ENCODE measurements around the gene AKT2.

DNA sequence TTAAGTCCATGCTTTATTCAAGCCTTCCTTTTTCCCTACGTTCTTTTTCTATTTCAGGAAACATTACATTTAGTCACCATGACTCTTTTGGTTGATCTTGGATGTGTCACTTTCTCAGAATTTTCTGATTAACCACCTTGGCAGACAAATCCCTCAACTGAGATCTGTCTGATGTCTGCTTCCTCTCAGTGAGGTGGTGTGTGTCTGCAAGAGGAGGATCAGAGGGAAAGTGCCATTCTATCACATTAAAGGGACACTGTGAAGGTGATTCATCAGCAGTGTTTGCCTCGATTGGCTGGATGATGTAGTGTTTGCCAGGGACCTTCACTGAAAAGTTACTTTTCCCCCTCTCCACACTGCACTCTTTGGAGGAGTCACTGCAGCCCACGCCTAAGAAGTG, 55.7 kb downstream of the AKT2 start:
- TF ChIP-seq, protein P1, sequence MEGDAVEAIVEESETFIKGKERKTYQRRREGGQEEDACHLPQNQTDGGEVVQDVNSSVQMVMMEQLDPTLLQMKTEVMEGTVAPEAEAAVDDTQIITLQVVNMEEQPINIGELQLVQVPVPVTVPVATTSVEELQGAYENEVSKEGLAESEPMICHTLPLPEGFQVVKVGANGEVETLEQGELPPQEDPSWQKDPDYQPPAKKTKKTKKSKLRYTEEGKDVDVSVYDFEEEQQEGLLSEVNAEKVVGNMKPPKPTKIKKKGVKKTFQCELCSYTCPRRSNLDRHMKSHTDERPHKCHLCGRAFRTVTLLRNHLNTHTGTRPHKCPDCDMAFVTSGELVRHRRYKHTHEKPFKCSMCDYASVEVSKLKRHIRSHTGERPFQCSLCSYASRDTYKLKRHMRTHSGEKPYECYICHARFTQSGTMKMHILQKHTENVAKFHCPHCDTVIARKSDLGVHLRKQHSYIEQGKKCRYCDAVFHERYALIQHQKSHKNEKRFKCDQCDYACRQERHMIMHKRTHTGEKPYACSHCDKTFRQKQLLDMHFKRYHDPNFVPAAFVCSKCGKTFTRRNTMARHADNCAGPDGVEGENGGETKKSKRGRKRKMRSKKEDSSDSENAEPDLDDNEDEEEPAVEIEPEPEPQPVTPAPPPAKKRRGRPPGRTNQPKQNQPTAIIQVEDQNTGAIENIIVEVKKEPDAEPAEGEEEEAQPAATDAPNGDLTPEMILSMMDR (IDR thresholded peaks at IDR 0.05 in 4 of 5, conservative IDR thresholded peaks at IDR 0.05 in 1 of 5), result no peak
- TF ChIP-seq POLR2A (IDR thresholded peaks at IDR 0.05), result no peak

Measured in gastrocnemius medialis (tissue), 4 donors.